ENCODE measurements around the gene DBP.

The DBP gene

DNA sequence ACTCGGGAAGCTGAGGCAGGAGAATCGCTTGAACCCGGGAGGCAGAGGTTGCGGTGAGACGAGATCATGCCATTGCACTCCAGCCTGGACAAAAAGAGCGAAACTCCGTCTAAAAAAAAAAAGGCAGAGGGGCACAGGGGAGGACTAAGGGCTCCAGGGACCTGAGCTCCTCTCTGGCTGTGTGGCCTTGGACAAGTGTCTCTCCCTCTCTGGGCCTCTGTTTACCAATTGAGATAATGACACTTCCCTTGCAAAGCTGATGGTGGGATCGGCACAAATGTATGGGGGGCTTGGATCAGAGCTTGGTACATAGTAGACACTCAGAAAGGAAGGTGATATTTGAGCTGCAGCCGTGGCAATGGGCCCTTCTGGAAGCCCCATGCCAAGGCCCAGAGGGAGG is 42.0 kb downstream of the DBP start:
- in situ Hi-C loops (cut with MboI; ENCODE audit: low sequenced_read_pairs) = no loop called here

DNA sequence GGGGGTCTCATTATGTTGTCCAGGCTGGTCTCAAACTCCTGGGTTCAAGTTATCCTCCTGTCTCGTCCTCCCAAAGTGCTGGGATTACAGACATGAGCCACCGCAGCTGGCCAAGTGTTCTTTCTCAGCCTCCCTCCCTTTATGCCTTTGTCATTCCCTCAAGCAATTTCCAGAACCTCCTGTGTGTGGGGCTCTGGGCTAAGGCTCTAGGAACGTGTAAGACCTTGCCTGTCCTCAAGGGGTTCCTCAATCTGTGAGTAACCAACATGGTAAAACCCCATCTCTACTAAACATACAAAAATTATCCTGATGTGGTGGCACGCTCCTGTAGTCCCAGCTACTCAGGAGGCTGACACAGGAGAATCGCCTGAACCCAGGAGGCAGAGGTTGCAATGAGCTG is 46.2 kb downstream of the DBP start:
- in situ Hi-C loops (cut with MboI; ENCODE audit: low sequenced_read_pairs) = no loop called here

DNA sequence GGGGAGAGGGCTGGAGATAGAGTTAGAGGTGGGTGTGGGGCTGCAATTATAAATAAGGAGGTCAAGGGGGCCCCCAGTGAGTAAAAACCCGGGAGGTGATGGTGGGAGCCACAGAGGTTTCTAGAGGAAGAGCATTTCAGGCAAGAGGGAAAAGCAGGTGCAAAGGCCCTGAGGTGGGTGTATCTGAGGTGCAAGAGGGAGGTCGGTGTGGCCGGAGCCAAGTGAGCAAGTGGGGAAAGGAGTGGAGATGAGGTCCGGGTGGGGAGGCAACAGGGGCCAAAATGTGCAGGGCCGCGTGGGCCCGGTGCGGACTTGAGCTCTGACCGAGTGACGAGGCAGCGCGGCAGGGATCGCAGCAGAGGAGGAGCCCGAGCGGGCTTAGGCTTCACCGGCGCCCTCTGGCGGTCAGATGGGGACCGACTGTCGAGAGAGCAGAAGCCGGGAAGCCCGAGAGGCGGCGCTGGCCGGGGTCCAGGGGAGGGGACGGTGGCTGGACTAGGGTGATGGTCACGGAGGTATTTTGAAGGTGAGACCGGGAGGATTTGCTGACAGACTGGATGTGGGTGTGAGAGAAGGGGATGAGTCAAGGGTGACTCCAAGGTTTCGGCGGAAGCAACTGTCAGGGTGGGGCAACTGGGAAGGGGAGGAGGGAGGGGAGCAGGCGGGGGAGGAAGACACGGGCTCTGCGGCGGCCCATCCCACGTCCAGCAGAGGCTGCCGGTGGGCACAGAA is 48.3 kb downstream of the DBP start:
- in situ Hi-C loops (cut with MboI; ENCODE audit: low sequenced_read_pairs) = loop anchor here (10.0 kb wide), 2 partner anchors 84 to 254 kb away; no protein-coding TSS in a partner anchor

DNA sequence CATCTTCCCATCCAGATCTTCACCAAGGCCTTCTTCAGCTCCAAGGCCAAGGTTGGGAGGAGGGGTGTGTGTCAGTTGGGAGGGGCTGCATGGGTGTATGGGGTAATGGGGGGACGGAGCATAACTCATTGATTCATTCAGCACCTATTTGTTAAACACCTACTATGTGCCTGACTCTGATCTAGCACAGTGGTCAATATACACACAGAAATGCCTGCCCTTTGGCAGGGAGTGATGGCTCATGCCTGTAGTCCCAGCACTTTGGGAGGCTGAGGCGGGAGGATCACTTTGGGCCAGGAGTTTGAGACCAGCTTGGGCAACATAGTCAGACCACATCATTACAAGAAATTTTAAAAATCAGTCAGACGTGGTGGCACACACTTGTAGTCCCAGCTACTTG is 49.8 kb downstream of the DBP start:
- in situ Hi-C loops (cut with MboI; ENCODE audit: low sequenced_read_pairs) = loop anchor here (10.0 kb wide), 2 partner anchors 83 to 253 kb away; no protein-coding TSS in a partner anchor

DNA sequence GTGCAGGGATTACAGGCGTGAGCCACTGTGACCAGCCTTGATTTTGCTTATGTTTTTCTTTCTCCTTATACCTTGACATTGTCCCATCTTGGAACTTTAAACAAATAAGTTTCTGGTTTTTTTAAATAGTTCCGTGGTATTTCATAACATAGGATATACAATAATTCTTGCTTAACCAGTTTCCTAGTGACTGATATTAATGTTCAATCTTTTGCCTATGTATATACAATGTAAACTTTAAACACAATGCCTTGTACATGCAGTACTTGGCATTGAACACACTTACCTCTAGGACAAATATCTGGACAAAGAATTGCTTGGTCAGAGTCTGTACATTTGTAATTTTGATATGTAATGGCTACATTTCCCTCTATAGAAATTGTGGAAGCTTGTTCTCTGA is 55.0 kb downstream of the DBP start:
- in situ Hi-C loops (cut with MboI; ENCODE audit: low sequenced_read_pairs) = loop anchor here (10.0 kb wide), 2 partner anchors 77 to 247 kb away; no protein-coding TSS in a partner anchor

Data from HL-60/S4 treated with retinoic acid at 250 ng/mL for 4 days and 3 days (cell line).